NCI-H1417 (cell line): ENCODE measurements around the gene KMT2D.
"Not testable (repeated sequence)": the region's sequence is repeated elsewhere in the genome, so short reads cannot be mapped to it uniquely, and the experiment has no call there.

ENCODE experiments used
- DNase-seq, 3 experiments: peaks; one replicate each; lab custom pipeline; 2025; lab: John Stamatoyannopoulos, UW

The KMT2D gene

DNA sequence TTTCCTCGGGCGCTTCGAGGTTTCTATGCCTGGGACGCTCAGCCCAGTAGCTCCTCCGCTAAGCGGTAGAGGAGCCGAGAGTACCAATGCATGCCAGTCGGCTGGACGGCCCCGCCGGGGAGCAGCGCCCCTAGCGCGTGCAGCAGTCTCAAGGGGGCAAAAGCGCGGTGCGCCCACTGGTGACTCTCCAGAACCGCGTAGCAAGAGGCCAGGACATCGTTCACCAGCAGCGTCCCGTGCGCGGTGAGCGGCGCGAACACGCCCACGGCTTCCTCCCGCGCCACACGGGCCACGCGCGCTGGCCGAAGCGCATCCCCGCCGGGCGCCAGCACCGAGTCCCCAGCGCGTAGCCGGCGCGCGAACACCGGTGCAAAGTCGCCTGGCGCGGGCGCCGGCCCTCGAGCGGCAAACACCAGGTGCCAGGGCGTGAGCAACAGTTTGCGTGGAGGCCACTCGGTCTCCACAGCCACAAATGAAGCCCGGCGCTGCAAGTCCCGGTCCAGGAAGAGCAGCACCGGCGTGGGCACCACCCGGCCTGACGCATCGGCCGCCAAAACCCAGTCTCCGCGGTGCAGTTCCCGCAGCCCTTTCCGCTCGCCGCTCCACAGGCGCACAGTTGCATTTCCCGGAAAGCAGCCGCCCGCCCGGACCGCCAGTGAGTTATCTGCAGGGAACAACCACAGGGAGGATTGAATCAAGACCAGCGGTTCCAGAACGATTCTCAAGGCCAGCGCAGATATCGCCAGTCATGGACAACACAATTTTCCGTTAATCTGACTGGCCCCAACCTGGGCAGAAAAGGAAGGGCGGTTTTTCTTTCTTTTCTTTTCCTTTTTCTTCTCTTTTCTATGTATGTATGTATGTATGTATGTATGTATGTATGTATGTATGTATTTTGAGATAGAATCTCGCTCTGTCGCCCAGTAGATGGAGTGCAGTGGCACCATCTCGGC lies 29.5 kb upstream of the KMT2D start:
- DNase-seq: peak in 2 of 3 experiments; percentile 67 to 74

DNA sequence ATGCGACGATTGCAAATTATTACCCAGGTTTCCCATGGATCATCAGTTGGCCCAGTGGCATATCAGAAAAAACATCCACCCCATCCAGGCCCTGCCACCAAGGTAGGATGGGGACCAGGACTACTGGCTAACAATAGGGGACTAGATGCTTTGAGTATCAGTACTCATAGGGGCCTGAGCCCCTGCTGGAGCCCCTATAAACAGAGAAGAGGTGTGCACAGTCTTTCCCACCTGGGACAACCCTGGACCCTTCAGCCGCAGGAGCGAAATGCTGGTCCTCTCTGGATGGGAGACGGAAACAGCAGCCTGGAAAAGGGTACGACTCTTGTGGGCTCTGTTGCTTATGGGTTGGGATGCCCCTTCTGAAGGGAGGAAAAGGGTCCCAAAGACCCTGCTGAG lies 28.3 kb upstream of the KMT2D start:
- no peak for DNase-seq

DNA sequence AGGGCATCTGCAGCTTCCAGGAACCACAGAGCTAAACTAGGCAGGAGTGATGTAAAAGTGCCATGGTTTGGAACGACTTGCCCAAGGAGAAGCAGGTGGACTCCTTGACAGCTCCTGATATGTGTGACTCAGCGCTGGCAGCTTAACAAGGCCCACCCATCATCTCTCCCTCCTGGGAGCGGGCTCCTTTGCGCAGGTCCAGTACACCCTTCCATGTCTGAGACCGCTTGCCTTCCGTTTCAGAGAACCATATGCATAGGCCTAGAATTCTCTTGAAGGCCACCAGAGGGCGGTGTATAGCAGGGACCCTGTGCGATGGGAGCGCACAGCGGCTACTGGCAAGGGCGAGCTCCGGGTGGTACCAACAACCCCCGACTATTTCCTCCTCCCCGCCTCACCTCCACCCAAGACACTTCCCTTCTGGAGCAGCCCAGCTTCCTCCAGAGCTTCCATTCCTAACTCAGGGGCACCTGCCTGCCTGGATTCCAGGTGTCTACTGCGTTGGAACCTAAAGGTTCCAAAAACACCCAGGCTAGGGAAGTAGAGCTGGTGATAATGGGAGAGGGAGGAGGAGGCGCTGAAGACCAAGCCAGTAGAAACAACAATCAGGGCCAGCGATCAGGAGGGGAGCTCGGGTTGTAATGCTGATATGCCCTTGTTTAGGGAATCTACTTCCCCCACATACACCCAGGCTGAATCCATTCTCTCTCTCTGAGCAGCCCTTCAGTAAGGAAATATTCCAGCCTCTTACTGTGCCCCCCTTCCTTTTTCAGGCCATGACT lies 27.7 kb upstream of the KMT2D start:
- DNase-seq: peak; percentile 85 to 96 (median 88)

DNA sequence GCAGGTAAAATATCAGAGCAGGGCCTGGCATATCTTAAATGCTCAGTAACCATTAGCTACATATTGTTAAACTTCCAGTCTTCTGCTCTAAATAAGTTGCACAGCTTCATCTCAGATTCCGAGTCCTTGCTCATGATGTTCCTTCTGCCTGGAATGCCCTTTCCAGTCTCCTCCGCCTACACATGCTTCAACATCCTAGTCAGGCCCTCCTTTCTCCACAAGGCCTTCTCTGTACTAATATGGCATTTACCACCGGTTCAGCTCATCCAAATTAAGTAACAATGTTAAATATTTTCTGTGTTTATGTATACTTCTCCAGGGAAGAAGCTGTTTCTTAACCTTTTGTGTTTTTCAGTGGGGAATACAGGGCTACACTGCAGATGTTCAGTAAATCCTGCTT lies 25.5 kb upstream of the KMT2D start:
- DNase-seq: no peak

DNA sequence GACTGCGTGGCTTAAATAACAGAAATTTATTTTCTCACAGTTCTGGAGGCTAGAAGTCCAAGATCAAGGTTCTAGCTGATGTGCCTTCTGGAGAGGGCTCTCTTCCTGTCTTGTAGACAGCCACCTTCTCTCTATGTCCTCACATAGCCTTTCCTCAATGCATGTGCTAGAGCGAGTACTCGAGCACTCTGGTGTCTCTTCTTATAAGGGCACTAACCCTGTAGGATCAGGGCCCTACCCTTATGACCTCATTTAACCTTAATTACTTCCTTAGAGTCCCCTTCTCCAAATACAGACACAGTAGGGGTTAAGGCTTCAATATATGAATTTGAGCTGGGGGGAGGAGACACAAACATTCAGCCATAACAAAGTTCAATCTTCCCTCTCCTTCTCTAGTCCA lies 23.8 kb upstream of the KMT2D start:
- DNase-seq: no peak

DNA sequence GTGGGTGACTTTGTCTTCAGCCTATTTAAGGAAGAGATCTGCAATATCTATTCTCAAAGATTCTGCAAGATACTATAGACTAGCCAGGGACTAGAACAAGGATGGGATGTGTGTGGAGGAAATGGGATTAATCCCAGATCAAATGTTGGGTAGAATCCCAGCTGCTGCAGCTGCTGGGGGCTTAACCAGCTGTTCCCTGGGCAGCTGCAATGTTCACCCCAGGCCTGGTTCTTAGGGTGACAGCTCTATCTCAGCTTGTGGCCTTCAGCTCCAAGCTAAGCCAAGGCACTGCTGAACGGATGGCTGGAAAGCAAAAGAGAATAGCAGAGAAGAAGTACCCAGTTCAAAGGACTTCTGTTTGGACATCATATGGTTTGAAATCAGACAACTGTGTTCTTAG lies 19.2 kb upstream of the KMT2D start:
- no peak for DNase-seq

DNA sequence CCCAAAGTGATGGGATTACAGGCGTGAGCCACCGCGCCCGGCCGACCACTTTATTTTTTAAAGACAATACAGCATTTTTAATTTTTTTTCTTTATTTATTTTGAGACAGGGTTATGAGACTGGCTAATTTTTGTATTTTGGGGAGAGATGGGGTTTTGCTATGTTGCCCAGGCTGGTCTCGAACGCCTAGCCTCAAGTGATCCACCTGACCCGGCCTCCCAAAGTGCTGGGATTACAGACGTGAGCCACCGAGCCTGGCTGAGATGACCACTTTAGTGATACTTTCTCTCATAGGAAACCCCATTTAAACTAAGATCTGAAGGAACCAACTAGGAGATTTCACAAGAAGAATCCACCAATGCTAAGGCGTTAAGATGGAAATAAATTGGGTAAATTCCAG lies 10.4 kb upstream of the KMT2D start:
- no peak for DNase-seq

DNA sequence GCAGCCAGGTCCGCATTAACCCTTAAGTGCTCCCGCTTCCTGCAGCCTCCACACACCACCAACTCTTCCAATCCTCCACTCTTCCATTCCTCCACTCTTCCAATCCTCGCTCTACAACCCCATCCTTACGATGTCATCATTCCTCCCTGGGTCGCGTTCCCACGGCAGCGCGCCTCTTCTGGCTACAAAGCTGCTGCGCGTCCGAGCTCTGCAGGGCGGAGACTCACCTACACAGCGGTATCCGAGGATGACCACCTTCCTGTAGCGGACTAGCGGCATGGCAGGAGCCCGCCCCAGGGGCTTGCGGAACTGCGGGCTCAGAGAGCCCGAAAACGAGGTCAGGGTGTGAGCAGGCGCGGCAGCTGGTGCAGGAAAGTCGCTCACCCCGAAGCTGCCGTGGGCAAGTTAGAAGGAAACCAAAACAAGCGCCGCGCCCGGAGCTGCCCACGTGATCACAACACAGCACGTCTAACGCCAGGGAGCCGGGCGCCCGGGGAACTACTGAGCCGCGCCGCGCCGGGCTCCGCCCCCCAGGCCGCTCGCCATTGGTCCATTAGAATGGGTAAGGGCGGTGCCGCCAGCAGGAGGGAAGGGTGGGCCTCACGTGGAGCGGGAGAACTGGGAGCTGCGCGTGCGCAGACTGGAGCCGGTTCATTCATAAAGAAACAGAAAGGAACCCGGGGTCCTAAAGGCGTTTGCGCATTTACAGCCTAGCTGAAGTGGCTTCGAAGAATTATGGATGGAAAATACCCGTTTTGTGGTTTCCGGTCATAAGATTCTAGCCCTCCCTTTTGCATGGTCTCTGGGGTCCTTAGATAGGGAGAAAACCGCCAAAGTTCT lies 9.1 kb upstream of the KMT2D start, which contains the start of gene RHEBL1:
TSS of gene RHEBL1 (minus strand) at position 473 of the 840 bp plus-strand sequence. CDS start at position 279, 194 bp downstream.
- peak; percentile 99 to 100 (median 99) for DNase-seq

DNA sequence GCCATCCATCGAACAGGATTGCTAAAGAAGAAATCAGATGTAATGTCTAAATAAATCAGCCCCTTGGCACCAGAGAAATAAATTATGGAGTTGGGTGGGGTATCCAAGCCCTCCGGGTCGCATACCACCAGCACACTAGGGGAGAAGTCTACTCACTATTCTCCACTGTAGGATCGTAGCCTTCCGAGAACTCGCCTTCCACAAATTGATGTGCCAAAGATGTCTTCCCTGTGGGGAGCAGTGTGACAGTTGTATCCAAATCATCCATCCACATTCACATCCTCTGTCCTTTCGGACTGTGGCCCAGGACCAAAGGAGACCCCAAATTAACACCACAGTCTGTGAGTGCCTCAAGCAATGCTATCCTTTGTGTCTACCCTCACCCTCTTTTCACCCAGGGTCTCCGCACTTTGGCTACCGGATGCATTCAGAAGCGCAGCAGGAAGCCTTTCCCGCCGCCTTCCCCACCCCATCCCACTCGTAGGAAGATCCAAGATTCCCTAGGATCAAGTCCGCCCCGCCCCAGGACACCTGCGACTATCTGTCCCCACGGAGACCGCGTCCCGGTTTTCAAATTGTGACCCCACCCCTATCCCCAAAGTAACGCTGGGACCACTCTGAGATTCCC lies 8.4 kb upstream of the KMT2D start:
- DNase-seq: no peak

DNA sequence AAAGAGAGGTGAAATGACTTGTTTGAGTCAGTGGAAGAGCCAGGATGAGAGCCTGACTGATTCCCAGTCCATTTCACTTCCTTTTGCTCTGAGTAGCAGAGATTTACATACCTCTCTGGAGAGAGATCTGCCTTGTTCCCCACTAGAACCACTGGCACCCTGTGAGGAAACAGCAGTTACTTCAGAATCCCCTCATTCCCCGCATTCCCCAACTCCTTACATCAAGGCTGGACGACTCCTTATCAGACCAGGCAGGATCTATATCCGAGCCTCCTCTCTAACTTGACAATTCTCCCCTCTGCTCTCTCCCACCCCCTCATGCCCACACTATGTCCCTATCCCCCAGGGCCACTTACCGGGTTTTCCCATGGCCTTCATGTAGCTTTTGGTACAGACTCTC lies 5.5 kb upstream of the KMT2D start:
- DNase-seq: no peak

DNA sequence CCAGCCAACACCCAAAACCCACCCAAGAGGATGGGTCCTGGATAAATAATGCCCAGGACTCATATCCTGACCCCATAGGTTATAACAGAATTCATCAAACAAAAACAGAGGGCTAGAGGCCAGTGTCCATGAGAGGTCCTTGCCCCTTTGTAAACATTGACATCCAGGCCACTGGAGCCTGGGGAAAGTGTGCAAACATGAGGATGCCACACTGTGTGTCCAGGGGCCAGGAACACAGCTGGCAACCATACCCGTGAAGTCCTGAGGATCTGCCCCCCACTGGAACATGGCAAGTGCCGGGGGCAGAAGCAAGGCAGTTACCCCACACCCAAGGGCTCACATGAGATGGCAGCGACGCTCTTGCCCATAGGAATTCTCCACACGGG lies 4.2 kb upstream of the KMT2D start:
- DNase-seq: no peak

DNA sequence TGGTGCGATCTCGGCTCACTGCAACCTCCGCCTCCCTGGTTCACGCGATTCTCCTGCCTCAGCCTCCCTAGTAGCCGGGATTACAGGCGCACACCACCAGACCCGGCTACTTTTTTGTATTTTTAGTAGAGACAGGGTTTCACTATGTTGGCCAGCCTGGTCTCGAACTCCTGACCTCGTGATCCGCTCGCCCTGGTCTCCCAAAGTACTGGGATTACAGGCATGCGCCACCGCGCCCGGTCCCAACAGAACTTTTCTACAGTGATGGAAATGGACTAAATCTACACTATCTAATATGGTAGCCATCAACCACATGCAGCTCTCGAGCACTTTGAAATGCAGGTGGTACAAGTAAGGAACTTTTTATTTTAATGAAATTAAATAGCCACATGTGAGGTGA lies 1.3 kb upstream of the KMT2D start:
- DNase-seq: not testable (repeated sequence)

DNA sequence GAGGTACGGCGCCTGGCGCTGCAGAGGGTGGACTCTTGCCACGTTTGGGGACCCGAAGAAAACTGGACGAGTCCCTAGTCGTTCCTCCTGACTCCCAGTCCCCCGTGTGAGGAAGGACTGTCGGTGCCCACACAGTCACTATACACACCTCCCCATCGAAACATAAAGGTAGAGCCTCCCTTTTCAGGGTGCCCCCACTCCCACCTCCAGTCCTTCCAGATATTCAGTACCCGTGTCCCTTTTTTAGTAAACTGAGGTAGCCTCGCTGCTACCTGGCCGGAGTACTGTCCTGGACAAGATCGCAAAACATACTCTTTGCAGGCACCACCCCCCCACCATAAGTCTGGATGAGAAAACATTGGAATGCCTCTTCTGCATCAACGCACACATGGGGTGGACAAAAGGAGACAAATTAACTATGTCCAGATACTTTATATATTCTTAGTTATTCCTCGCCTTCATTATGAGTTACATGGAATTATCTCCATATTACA lies 610 bp upstream of the KMT2D start:
- no peak for DNase-seq

DNA sequence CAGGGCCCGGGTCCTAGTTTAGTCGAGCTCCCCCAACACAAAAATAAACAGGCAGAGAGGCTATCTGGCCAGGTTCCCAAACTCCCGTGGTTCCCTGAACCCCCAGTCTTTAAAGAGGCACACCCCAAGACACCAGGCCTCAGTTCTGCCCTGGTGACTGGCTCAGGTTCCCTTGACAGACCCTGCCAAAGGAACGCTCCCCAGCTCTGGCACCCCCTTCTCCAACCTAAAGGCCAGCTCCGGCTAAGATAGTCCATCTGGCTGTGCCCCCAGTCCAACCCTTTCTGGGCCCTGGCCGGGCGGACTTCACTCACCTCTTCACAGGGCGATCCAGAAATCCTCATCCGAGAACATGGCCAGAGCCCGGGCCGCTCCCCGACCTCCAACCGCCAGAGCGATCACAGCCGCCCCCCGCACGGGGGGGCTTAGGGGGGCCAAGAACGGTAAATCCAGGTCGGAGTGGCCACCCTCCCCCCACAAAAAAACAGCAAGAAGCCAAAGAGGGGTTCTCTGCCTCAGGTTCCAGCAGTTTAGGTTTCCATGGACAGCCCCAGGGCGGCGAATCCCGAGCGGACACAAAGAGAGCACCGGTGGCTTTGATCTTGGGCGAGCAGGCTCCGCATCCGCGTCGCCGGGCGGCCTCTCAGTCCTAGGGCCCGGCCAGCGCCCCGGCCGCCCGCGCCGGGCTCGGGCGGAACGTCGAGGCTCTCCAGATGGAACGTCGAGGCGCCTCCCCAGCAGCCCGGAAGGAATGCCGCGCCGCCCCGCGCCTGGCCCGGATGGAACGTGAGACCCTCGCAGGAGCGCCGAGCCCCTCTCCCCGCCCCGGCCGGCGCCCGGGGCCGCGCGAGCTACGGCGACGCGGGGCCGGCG lies 1.1 kb downstream of the KMT2D start:
- peak; percentile 49 to 90 (median 69) for DNase-seq

DNA sequence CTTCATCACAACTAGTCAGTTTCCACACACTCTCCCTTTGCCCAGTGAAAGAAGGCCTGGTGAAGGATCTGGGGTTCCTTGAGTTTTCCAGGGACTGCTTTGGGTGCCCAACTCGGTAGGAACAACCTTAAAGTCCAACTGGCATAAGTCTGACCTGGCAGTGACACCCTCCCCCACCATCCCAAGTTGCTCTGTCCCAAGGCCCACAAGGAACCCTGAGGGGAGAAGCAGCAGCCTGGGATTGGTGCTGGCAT lies 1.6 kb downstream of the KMT2D start:
- DNase-seq: no peak

DNA sequence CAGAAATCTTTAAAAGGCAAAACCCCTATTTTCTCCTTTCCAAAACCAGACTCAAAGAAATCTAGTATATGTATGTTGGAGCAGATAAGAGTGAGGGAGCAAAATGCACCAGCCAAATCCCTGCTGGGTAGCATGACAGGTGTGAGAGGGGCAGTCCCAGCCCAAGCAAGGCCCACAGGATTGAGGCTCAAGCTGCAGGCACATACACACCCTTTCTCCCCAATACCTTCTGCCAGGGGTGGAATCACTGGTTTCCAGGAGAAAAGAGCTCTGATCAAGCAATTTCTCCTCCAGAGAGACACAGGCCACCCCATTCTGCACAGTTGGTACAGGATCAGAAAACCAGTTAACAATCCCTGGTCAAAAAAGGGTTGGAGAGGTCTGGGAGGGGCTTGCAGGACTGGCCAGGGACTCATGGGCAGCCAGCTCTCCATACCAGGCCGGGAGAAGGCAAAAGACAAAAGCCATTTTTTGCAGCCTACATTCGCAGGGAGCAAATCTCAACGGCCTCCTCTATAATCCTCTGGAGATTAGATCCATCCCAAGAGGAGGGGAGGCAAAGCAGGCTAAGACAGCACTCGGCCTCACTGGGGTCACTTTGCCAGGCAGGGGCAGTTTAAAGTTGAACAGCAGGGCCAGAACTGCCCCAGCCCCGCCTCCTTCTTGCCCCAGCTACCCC lies 2.1 kb downstream of the KMT2D start:
- no peak for DNase-seq

DNA sequence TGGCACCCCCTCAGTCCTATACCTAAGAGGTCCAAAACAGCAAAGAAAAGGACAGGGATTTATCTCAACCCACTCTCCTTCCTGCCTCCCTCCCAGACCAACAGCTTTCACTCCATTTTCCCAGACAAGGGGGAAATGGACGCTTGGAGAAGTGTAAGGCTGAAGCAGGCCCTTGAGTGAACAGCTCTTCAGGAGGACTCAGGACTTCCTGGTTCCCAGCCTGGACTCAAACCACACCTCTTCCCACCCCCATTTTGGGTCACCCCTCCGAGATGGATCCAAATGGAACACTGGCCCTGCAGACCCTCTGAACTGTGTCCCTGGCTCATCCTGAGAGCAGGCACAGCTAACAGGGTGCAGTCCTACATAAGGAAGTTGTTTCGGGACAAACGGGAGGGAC lies 2.7 kb downstream of the KMT2D start:
- DNase-seq: peak in 1 of 3 experiments; percentile 31

DNA sequence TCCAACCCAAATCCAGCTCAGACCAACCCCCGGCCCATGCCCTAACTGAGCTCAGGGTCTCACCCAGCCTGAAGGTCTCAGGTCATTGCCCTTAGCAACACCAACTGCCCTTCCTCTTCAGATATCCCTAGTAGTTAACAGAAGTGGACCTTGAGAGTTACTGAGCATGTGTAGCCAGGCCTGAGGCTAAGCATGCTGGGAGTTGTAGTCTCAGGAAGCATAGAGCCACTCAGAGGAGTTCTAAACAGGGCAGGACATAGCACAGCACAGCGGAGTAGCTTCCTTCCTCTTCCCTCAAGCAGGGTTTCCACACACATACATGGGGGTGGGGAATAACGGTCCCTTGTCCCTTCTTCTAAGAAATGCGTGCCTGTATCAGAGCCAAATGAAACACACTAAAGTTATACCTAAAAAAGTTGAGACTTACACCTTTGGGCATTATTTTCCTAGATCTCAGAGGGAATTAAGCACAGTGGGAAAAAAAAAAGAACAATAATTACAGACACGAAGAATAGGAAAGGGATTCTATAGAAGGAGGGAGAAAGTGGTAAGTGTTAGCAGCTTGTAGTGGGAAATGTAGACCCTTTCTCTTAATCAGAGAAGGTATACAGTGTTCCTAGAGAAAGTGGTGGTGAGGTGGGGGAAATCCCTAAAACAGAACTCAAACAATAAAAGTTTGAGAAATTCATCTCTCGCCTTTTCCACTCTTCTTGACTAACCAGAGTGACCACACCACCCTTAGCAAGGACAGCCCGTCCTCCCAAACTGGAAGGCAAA lies 4.4 kb downstream of the KMT2D start:
- DNase-seq: peak in 2 of 3 experiments; percentile 30 to 40

DNA sequence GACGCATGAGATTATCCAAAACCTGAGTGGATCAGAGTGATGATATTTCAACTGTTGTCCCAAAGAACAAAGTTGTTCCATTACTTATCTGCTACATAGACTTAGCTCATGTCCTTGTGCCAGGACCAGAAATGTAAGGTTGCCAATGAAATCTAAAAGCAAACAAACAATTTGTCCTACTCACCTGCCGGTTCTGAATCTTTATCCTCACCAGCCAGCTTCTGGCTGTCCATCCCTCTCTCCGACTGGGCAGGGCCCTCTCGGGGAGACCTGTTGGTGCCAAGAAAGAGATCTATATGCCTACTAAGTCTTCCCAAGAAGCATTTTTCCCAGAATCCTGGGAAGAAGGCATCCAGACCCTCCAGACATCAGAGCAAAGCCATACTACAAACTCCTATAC lies 5.5 kb downstream of the KMT2D start:
- no peak for DNase-seq
